ENCODE results near the gene CREBRF. TPM values are rescaled to one million over a fixed set of nuclear protein-coding genes. Genes with fewer than 3 reads are reported as not detected.
A peak's percentile ranks its signal among the peaks of the same experiment; 100 is the strongest.

Gene CREBRF
- total RNA-seq, 1 experiment from 2014 or later = 16.9 TPM

DNA sequence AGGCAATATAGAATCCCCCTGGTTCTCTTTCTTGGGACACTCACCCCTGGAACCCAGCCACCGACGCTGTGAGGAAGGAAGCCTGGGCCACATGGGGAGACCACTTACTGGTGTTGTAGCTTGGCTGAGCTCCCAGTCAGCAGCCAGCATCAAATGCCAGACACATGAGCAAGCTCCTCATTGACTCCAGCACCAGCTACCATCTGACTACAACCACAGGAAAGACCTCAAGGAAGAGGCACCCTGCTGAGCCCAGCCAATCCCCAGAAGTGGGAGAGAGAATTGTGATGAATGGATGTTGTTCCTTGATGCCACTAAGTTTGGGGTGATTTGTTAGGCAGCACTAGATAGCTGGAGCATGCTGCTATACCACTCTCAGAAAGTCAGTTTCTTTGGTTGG is 124.2 kb downstream of the CREBRF start:
- Histone ChIP-seq H3F3A (ENCODE audit: insufficient read depth, low read depth) (no peaks in the 10 kb centered on the region), H3K27me3 (ENCODE audit: insufficient read depth, low read depth) (no peaks in the 10 kb centered on the region), H3K9me2 (ENCODE audit: insufficient read depth) (no peaks in the 10 kb centered on the region), H3K79me2 (ENCODE audit: low read depth) (no peaks in the 10 kb centered on the region), H3K36me3 (ENCODE audit: low read depth) (no peaks in the 10 kb centered on the region), H3K4me1 (replicated peaks; ENCODE audit: insufficient read depth) (no peaks in the 10 kb centered on the region), H3K4me2 (no peak overlapping the region), H3K27ac (no peak overlapping the region), H2AFZ (no peak overlapping the region), H3K9me3 (ENCODE audit: insufficient read depth, low read depth) (no peaks in the 10 kb centered on the region), H4K20me1 (ENCODE audit: insufficient read depth) (no peaks in the 10 kb centered on the region), H3K4me3 (no peak overlapping the region)
- ChIA-PET CTCF (no interaction called here), POLR2A (ENCODE audit: unreplicated experiment) (no interaction called here)
- BruUV-seq (replicated peaks) = no TSS peak
- no peak for DNase-seq
- intact Hi-C loops (cut with micrococcal nuclease; ENCODE audit: unreplicated experiment) = no loop called here
- no peak for TF ChIP-seq EZH2 (IDR thresholded peaks at IDR 0.05; ENCODE audit: low read depth)
- no peak for TF ChIP-seq CTCF (conservative IDR thresholded peaks at IDR 0.05)

DNA sequence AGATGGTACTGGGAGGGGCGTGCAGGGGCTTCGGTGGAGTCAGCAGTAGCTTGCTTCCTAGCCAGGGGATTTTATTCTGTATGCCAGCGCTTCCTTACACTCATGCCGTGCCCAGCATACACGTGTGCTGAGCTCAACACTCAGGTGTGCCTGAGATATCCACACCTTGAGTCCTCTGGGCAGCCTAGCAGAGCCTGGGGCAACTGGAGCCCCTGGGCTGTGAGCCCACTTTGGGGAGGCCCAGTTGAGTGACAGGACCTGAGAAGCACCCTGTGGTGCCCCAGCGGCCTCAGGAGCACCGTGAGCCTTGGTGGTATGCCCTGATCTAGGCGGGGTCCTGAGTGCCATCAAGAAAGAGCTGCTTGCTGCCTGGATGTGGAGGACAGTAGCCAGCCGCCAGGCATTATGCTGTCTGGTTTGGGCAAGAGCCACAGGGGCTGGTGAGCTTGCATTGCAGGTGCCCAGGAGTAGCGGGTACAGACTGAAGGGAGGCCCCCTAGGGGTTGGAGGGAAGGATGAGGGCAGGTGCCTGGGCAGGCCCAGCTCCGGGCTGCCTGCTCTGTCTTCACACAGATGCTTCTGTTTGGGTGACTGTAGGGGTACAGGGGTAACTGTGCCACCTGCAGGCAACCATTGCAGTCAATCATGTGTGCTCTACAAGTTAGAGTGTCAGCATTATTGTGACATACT is 131.0 kb downstream of the CREBRF start:
- BruUV-seq (replicated peaks) = no TSS peak
- TF ChIP-seq CTCF (conservative IDR thresholded peaks at IDR 0.05) (0 out of 2 replicates have a peak, but pooled peaks have one; percentile 19), EZH2 (IDR thresholded peaks at IDR 0.05; ENCODE audit: low read depth) (no peak)
- no peaks in the 10 kb centered on the region for H3K36me3 ChIP-seq (ENCODE audit: low read depth)
- DNase-seq = peak; percentile 14 to 39
- no peak overlapping the region for H3K27ac ChIP-seq
- H3K4me2 ChIP-seq = no peak overlapping the region
- H4K20me1 ChIP-seq (ENCODE audit: insufficient read depth) = no peaks in the 10 kb centered on the region
- intact Hi-C loops (cut with micrococcal nuclease; ENCODE audit: unreplicated experiment) = no loop called here
- no peaks in the 10 kb centered on the region for H3K79me2 ChIP-seq (ENCODE audit: low read depth)
- H3K9me2 ChIP-seq (ENCODE audit: insufficient read depth) = no peaks in the 10 kb centered on the region
- H2AFZ ChIP-seq = no peak overlapping the region
- H3F3A ChIP-seq (ENCODE audit: insufficient read depth, low read depth) = no peaks in the 10 kb centered on the region
- ChIA-PET POLR2A (ENCODE audit: unreplicated experiment) (no interaction called here), CTCF (interaction anchor here (0.5 to 0.6 kb wide), 2 partner anchors 51 to 485 kb away, joined by 4 to 8 read pairs; no protein-coding TSS in a partner anchor)
- H3K4me1 ChIP-seq (replicated peaks; ENCODE audit: insufficient read depth) = no peaks in the 10 kb centered on the region
- H3K27me3 ChIP-seq (ENCODE audit: insufficient read depth, low read depth) = no peaks in the 10 kb centered on the region; the same call in 1 of the 2 replicates
- H3K4me3 ChIP-seq = no peak overlapping the region
- H3K9me3 ChIP-seq (ENCODE audit: insufficient read depth, low read depth) = no peaks in the 10 kb centered on the region

DNA sequence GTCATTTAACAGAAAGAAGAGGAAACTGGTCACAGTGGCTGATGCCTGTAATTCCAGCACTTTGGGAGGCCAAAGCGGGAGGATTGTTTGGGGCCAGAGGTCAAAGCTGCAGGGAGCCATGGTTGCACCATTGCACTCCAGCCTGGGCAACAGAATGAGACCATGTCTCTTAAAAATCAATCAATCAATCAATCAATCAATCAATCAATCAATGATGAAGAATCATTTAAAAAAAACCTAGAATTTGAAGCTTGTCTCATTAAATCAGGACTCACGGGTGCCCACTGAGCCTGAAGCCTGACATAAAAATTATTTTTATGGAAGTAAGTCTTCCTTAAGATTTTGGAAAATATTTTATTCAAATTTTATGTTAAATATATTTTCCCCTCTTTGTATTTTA is 132.1 kb downstream of the CREBRF start:
- CTCF ChIA-PET = interaction anchor here (0.6 kb wide), 1 partner anchor 584 kb away, joined by 3 read pairs; no protein-coding TSS in a partner anchor
- POLR2A ChIA-PET (ENCODE audit: unreplicated experiment) = no interaction called here
- TF ChIP-seq CTCF (conservative IDR thresholded peaks at IDR 0.05) (no peak), EZH2 (IDR thresholded peaks at IDR 0.05; ENCODE audit: low read depth) (no peak)
- H3K27ac ChIP-seq = no peak overlapping the region
- no peaks in the 10 kb centered on the region for H3K9me3 ChIP-seq (ENCODE audit: insufficient read depth, low read depth)
- no TSS peak for BruUV-seq (replicated peaks)
- no peaks in the 10 kb centered on the region for H3K36me3 ChIP-seq (ENCODE audit: low read depth)
- no peaks in the 10 kb centered on the region; the same call in 1 of the 2 replicates for H3K27me3 ChIP-seq (ENCODE audit: insufficient read depth, low read depth)
- no peak for DNase-seq
- intact Hi-C loops (cut with micrococcal nuclease; ENCODE audit: unreplicated experiment) = no loop called here
- no peak overlapping the region for H2AFZ ChIP-seq
- H3K4me3 ChIP-seq = no peak overlapping the region
- H3K4me1 ChIP-seq (replicated peaks; ENCODE audit: insufficient read depth) = no peaks in the 10 kb centered on the region
- no peaks in the 10 kb centered on the region for H3K9me2 ChIP-seq (ENCODE audit: insufficient read depth)
- no peaks in the 10 kb centered on the region for H3F3A ChIP-seq (ENCODE audit: insufficient read depth, low read depth)
- H4K20me1 ChIP-seq (ENCODE audit: insufficient read depth) = no peaks in the 10 kb centered on the region
- no peak overlapping the region for H3K4me2 ChIP-seq
- H3K79me2 ChIP-seq (ENCODE audit: low read depth) = no peaks in the 10 kb centered on the region

Other genes with a start within 250 kb of the CREBRF start
- gene ERGIC1, start 222.1 kb upstream of the CREBRF start, total RNA-seq (2021) = 106 and 159 TPM in 2 replicates
- gene RPL26L1, start 96.9 kb upstream of the CREBRF start, total RNA-seq (2021) = 54.4 and 87.1 TPM in 2 replicates
- 190 and 251 TPM in 2 replicates for gene ATP6V0E1, start 72.6 kb upstream of the CREBRF start, total RNA-seq (2021)
- gene BNIP1, start 88.2 kb downstream of the CREBRF start, total RNA-seq (2021) = 13.3 and 13.5 TPM in 2 replicates
- 2.2 and 3.4 TPM in 2 replicates for gene NKX2-5, start 178.9 kb downstream of the CREBRF start, total RNA-seq (2021)